Osteoblast (primary cell): ENCODE measurements around the gene PACS1. TPM values are rescaled to one million over a fixed set of nuclear protein-coding genes. Genes with fewer than 3 reads are reported as not detected.

Experiments used
- DNase-seq: peaks from one replicate; pipeline ENCODE4 v3.0.0; 2011; ENCODE audit warnings: low spot score, mixed read lengths; ENCODE audit not compliant: insufficient read length; ENCODE audit errors: missing footprints
- H2AFZ ChIP-seq: 2 replicates; pipeline ENCODE4 v1.6.0; 2011; ENCODE audit warnings: mild to moderate bottlenecking, low read length
- H3K27ac ChIP-seq: 2 replicates; pipeline ENCODE4 v1.5.1; 2011; ENCODE audit warnings: mild to moderate bottlenecking, low read depth, low read length, moderate library complexity
- H3K27me3 ChIP-seq: 2 replicates; pipeline ENCODE4 v1.6.0; 2012; ENCODE audit warnings: mild to moderate bottlenecking, control low read depth, inconsistent platforms, low read length, moderate library complexity; ENCODE audit not compliant: insufficient read depth
- H3K36me3 ChIP-seq: 2 replicates; pipeline ENCODE4 v1.5.1; 2011; ENCODE audit warnings: mild to moderate bottlenecking, low read length, control low read depth, moderate library complexity; ENCODE audit not compliant: insufficient read depth
- H3K4me1 ChIP-seq: 2 replicates; pipeline ENCODE4 v1.5.1; 2011; ENCODE audit warnings: mild to moderate bottlenecking, low read length, control low read depth, moderate library complexity; ENCODE audit not compliant: insufficient read depth
- H3K4me2 ChIP-seq: 2 replicates; pipeline ENCODE4 v1.6.0; 2011; ENCODE audit warnings: mild to moderate bottlenecking, low read length; ENCODE audit not compliant: insufficient read depth
- H3K4me3 ChIP-seq: fragments of 200-600 bp; sonication (generic); 3 replicates; pipeline ENCODE4 v1.5.1; 2012; ENCODE audit warnings: mild to moderate bottlenecking, low read length, inconsistent platforms; ENCODE audit not compliant: insufficient read depth
- H3K79me2 ChIP-seq: 2 replicates; pipeline ENCODE4 v1.6.0; 2012; ENCODE audit warnings: mild to moderate bottlenecking, low read length, control low read depth, inconsistent platforms; ENCODE audit not compliant: insufficient read depth
- H3K9me3 ChIP-seq: 2 replicates; pipeline ENCODE4 v1.5.1; 2011; ENCODE audit warnings: low read depth, low read length, control low read depth
- H4K20me1 ChIP-seq: 2 replicates; pipeline ENCODE4 v1.6.0; 2012; ENCODE audit warnings: mild to moderate bottlenecking, low read length, control low read depth; ENCODE audit not compliant: insufficient read depth
- total RNA-seq: library from RNA; depleted of rRNA; stranded (reverse); fragments of >200 nt; gene quantifications from 2 replicates; pipeline ENCODE4 v1.2.3, GENCODE V29; 2012
- TF ChIP-seq, protein P1 (sequence below): IDR thresholded peaks from 2 replicates; pipeline ENCODE4 v1.5.1; 2011; ENCODE audit warnings: mild to moderate bottlenecking, low read depth, low read length, moderate library complexity; ENCODE audit errors: extremely low read depth

The PACS1 gene
- total RNA-seq, 1 donor: 38.0 TPM

GRCh38 chr11:66081505-66081904, 11.4 kb downstream of the PACS1 start:
- Histone ChIP-seq H4K20me1 (peaks cover 36% of the 10 kb centered on the region), H3K4me2 (no peak overlapping the region), H3K27ac (peak overlapping the region; percentile 57), H3K4me3 (no peak overlapping the region), H3K36me3 (peaks cover 9% of the 10 kb centered on the region), H3K9me3 (no peaks in the 10 kb centered on the region), H2AFZ (no peak overlapping the region), H3K4me1 (peaks cover 49% of the 10 kb centered on the region), H3K79me2 (peaks cover 90% of the 10 kb centered on the region), H3K27me3 (no peaks in the 10 kb centered on the region)
- no peak for DNase-seq
- TF ChIP-seq, protein P1, sequence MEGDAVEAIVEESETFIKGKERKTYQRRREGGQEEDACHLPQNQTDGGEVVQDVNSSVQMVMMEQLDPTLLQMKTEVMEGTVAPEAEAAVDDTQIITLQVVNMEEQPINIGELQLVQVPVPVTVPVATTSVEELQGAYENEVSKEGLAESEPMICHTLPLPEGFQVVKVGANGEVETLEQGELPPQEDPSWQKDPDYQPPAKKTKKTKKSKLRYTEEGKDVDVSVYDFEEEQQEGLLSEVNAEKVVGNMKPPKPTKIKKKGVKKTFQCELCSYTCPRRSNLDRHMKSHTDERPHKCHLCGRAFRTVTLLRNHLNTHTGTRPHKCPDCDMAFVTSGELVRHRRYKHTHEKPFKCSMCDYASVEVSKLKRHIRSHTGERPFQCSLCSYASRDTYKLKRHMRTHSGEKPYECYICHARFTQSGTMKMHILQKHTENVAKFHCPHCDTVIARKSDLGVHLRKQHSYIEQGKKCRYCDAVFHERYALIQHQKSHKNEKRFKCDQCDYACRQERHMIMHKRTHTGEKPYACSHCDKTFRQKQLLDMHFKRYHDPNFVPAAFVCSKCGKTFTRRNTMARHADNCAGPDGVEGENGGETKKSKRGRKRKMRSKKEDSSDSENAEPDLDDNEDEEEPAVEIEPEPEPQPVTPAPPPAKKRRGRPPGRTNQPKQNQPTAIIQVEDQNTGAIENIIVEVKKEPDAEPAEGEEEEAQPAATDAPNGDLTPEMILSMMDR: no peak

- peak overlapping the region; percentile 37 for H3K4me2 ChIP-seq
- TF ChIP-seq, protein P1: no peak
- H3K27ac ChIP-seq: peak overlapping the region; percentile 12
- H3K36me3 ChIP-seq: no peaks in the 10 kb centered on the region
- DNase-seq: no peak
- H3K4me1 ChIP-seq: peaks cover 45% of the 10 kb centered on the region
- no peak overlapping the region for H3K4me3 ChIP-seq
- H3K27me3 ChIP-seq: no peaks in the 10 kb centered on the region
- no peak overlapping the region for H2AFZ ChIP-seq
- peaks cover 43% of the 10 kb centered on the region for H4K20me1 ChIP-seq
- peaks cover 88% of the 10 kb centered on the region for H3K79me2 ChIP-seq
- no peaks in the 10 kb centered on the region for H3K9me3 ChIP-seq
These were observed 13.1 kb downstream of the PACS1 start for GRCh38 chr11:66082946-66083698.

DNA sequence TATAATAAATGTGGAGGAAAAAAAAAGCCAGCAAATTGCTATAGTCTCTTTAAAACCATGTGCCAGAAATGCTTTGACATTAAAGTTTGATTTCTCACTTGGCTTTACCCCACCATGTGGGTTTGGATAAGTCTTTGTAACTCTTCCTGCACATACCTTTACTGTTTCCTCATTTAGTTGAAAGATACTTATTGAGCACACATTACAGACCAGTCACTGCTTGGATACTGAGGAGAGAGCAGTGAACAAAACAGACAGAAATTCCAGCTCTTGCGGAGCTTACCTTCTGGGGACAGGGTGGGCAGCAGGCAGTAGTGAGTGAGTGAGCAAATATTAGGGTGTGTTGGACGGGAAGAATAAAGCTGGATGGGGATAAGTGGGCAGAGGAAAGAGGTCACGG, 13.7 kb downstream of the PACS1 start:
- H4K20me1 ChIP-seq: peaks cover 43% of the 10 kb centered on the region
- H3K36me3 ChIP-seq: no peaks in the 10 kb centered on the region
- H3K79me2 ChIP-seq: peaks cover 88% of the 10 kb centered on the region
- H3K27ac ChIP-seq: peak overlapping the region; percentile 12
- peaks cover 45% of the 10 kb centered on the region for H3K4me1 ChIP-seq
- DNase-seq: no peak
- no peak overlapping the region for H2AFZ ChIP-seq
- no peaks in the 10 kb centered on the region for H3K9me3 ChIP-seq
- peak overlapping the region; percentile 37 for H3K4me2 ChIP-seq
- no peak overlapping the region for H3K4me3 ChIP-seq
- TF ChIP-seq, protein P1: no peak
- no peaks in the 10 kb centered on the region for H3K27me3 ChIP-seq

- peaks cover 45% of the 10 kb centered on the region for H3K4me1 ChIP-seq
- DNase-seq: no peak
- H3K9me3 ChIP-seq: no peaks in the 10 kb centered on the region
- no peaks in the 10 kb centered on the region for H3K27me3 ChIP-seq
- TF ChIP-seq, protein P1: no peak
- peaks cover 43% of the 10 kb centered on the region for H4K20me1 ChIP-seq
- H3K79me2 ChIP-seq: peaks cover 90% of the 10 kb centered on the region
- no peak overlapping the region for H3K27ac ChIP-seq
- no peak overlapping the region for H2AFZ ChIP-seq
- H3K36me3 ChIP-seq: no peaks in the 10 kb centered on the region
- no peak overlapping the region for H3K4me3 ChIP-seq
- H3K4me2 ChIP-seq: no peak overlapping the region
These were observed 14.9 kb downstream of the PACS1 start for GRCh38 chr11:66084821-66085475.
